Measurements from ENCODE around the gene SASH3. TPM values are rescaled to one million over a fixed set of nuclear protein-coding genes. Genes with fewer than 3 reads are reported as not detected.

The SASH3 gene
- total and polyA plus RNA-seq, 2 donors (not counting 1 experiment from before 2014, with no cell fraction given), result not detected

- Histone ChIP-seq H3K9ac (ENCODE audit: insufficient read depth, low read length) (no peak overlapping the region), H3K36me3 (ENCODE audit: control insufficient read depth, insufficient read depth, low read length) (no peaks in the 10 kb centered on the region), H3K9me3 (ENCODE audit: control insufficient read depth, insufficient read depth, low read depth, low read length) (no peaks in the 10 kb centered on the region), H2AFZ (ENCODE audit: low read length) (no peak overlapping the region), H3K4me3 (replicated peaks in 1 of 4; ENCODE audit: control extremely low read depth in 1 of 4, insufficient read depth in 1 of 4, low read depth in 3 of 4, low read length in 4 of 4) (no peak overlapping the region), H4K20me1 (ENCODE audit: control insufficient read depth, extremely low read depth, insufficient read depth, low read length) (no peaks in the 10 kb centered on the region), H3K27ac (ENCODE audit: insufficient read depth, low read length) (no peak overlapping the region), H3K4me2 (ENCODE audit: extremely low read depth, insufficient read depth, low read length) (no peak overlapping the region), H3K79me2 (ENCODE audit: control insufficient read depth, insufficient read depth, low read length) (no peaks in the 10 kb centered on the region), H3K27me3 (ENCODE audit: control insufficient read depth, insufficient read depth, low read length) (no peaks in the 10 kb centered on the region), H3K4me1 (ENCODE audit: control insufficient read depth, extremely low read depth, insufficient read depth, low read length) (no peaks in the 10 kb centered on the region)
- DNase-seq (ENCODE audit: low read depth in 2 of 2), result no peak
- no peak for TF ChIP-seq EZH2 (IDR thresholded peaks at IDR 0.05; ENCODE audit: low read length, missing control alignments)
- TF ChIP-seq, protein P1, sequence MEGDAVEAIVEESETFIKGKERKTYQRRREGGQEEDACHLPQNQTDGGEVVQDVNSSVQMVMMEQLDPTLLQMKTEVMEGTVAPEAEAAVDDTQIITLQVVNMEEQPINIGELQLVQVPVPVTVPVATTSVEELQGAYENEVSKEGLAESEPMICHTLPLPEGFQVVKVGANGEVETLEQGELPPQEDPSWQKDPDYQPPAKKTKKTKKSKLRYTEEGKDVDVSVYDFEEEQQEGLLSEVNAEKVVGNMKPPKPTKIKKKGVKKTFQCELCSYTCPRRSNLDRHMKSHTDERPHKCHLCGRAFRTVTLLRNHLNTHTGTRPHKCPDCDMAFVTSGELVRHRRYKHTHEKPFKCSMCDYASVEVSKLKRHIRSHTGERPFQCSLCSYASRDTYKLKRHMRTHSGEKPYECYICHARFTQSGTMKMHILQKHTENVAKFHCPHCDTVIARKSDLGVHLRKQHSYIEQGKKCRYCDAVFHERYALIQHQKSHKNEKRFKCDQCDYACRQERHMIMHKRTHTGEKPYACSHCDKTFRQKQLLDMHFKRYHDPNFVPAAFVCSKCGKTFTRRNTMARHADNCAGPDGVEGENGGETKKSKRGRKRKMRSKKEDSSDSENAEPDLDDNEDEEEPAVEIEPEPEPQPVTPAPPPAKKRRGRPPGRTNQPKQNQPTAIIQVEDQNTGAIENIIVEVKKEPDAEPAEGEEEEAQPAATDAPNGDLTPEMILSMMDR (conservative IDR thresholded peaks at IDR 0.05 in 1 of 2, IDR thresholded peaks at IDR 0.05 in 1 of 2; ENCODE audit: low read depth in 1 of 2, low read length in 2 of 2), result no peak
These were observed 13.9 kb downstream of the SASH3 start for GRCh38 chrX:129793604-129794191.

GRCh38 chrX:129795584-129795983, 15.8 kb downstream of the SASH3 start:
- no peaks in the 10 kb centered on the region for H3K4me1 ChIP-seq (ENCODE audit: control insufficient read depth, extremely low read depth, insufficient read depth, low read length)
- H3K4me2 ChIP-seq (ENCODE audit: extremely low read depth, insufficient read depth, low read length), result no peak overlapping the region
- TF ChIP-seq EZH2 (IDR thresholded peaks at IDR 0.05; ENCODE audit: low read length, missing control alignments), result no peak
- TF ChIP-seq, protein P1 (conservative IDR thresholded peaks at IDR 0.05 in 1 of 2, IDR thresholded peaks at IDR 0.05 in 1 of 2; ENCODE audit: low read depth in 1 of 2, low read length in 2 of 2), result no peak
- no peaks in the 10 kb centered on the region for H3K27me3 ChIP-seq (ENCODE audit: control insufficient read depth, insufficient read depth, low read length)
- no peaks in the 10 kb centered on the region for H4K20me1 ChIP-seq (ENCODE audit: control insufficient read depth, extremely low read depth, insufficient read depth, low read length)
- no peak overlapping the region for H3K27ac ChIP-seq (ENCODE audit: insufficient read depth, low read length)
- no peaks in the 10 kb centered on the region for H3K36me3 ChIP-seq (ENCODE audit: control insufficient read depth, insufficient read depth, low read length)
- no peak overlapping the region for H3K9ac ChIP-seq (ENCODE audit: insufficient read depth, low read length)
- no peaks in the 10 kb centered on the region for H3K79me2 ChIP-seq (ENCODE audit: control insufficient read depth, insufficient read depth, low read length)
- H3K9me3 ChIP-seq (ENCODE audit: control insufficient read depth, insufficient read depth, low read depth, low read length), result no peaks in the 10 kb centered on the region
- DNase-seq (ENCODE audit: low read depth in 2 of 2), result no peak
- no peak overlapping the region for H3K4me3 ChIP-seq (replicated peaks in 1 of 4; ENCODE audit: control extremely low read depth in 1 of 4, insufficient read depth in 1 of 4, low read depth in 3 of 4, low read length in 4 of 4)
- no peak overlapping the region for H2AFZ ChIP-seq (ENCODE audit: low read length)

DNA sequence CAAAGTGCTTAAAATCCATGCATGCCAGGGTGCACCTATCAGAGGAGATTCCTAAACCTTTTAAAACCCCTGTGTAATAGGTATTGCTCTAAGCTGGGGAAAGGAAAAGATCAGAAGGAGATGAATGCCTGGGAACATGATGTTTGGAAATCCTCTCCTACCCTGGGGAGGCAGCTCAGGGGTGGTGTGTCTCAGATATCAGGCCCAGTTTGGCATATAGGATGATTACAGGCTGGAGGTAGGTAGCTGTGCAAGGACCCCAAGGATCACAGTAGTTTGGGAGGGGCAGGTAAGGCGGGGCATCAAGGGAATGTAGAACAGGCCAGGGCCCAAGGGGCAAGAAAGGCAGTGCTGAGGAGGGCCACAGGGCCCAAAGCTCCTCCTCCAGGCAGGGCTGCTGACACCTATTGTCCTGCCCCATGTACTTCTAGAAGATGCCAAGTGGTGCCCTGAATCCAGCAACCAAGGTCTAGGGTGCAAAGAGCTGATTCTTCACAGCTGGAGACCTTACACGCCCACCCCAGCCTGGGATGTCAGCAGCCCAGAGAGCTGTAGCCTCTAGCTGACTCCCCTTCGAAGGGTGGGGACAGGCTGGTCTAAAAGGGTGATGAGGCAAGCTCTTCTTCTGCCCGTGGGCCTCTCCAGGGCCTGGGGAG, 17.6 kb downstream of the SASH3 start:
- H3K9me3 ChIP-seq (ENCODE audit: control insufficient read depth, insufficient read depth, low read depth, low read length), result no peaks in the 10 kb centered on the region
- TF ChIP-seq, protein P1 (conservative IDR thresholded peaks at IDR 0.05 in 1 of 2, IDR thresholded peaks at IDR 0.05 in 1 of 2; ENCODE audit: low read depth in 1 of 2, low read length in 2 of 2), result no peak
- no peak for TF ChIP-seq EZH2 (IDR thresholded peaks at IDR 0.05; ENCODE audit: low read length, missing control alignments)
- no peak overlapping the region for H2AFZ ChIP-seq (ENCODE audit: low read length)
- H3K4me2 ChIP-seq (ENCODE audit: extremely low read depth, insufficient read depth, low read length), result no peak overlapping the region
- no peak overlapping the region for H3K9ac ChIP-seq (ENCODE audit: insufficient read depth, low read length)
- H3K79me2 ChIP-seq (ENCODE audit: control insufficient read depth, insufficient read depth, low read length), result no peaks in the 10 kb centered on the region
- no peaks in the 10 kb centered on the region for H3K4me1 ChIP-seq (ENCODE audit: control insufficient read depth, extremely low read depth, insufficient read depth, low read length)
- no peak overlapping the region for H3K4me3 ChIP-seq (replicated peaks in 1 of 4; ENCODE audit: control extremely low read depth in 1 of 4, insufficient read depth in 1 of 4, low read depth in 3 of 4, low read length in 4 of 4)
- H4K20me1 ChIP-seq (ENCODE audit: control insufficient read depth, extremely low read depth, insufficient read depth, low read length), result no peaks in the 10 kb centered on the region
- no peak overlapping the region for H3K27ac ChIP-seq (ENCODE audit: insufficient read depth, low read length)
- DNase-seq (ENCODE audit: low read depth in 2 of 2), result no peak
- H3K27me3 ChIP-seq (ENCODE audit: control insufficient read depth, insufficient read depth, low read length), result no peaks in the 10 kb centered on the region
- no peaks in the 10 kb centered on the region for H3K36me3 ChIP-seq (ENCODE audit: control insufficient read depth, insufficient read depth, low read length)

Measured in fibroblast of lung (primary cell).